ENCODE results near the gene HEPN1.
A peak's percentile ranks its signal among the peaks of the same experiment; 100 is the strongest.

The HEPN1 gene

GRCh38 chr11:124902616-124903015, 16.4 kb upstream of the HEPN1 start:
- DNase-seq, result no peak

- DNase-seq, result peak; percentile 63
These were observed 3.3 kb upstream of the HEPN1 start for GRCh38 chr11:124915541-124916369.

- DNase-seq, result no peak
These were observed 2.7 kb upstream of the HEPN1 start for GRCh38 chr11:124916370-124916710.

- DNase-seq, result peak; percentile 31
These were observed 1.9 kb upstream of the HEPN1 start for GRCh38 chr11:124917115-124917637.

GRCh38 chr11:124919898-124920297, 848 bp downstream of the HEPN1 start:
- DNase-seq, result no peak

- DNase-seq, result no peak
These were observed 1.3 kb downstream of the HEPN1 start for GRCh38 chr11:124920356-124920755.

- peak; percentile 68 for DNase-seq
These were observed 2.0 kb downstream of the HEPN1 start for GRCh38 chr11:124920870-124921609.

- DNase-seq, result no peak
These were observed 3.8 kb downstream of the HEPN1 start for GRCh38 chr11:124922831-124923230.

GRCh38 chr11:124923296-124923695, 4.2 kb downstream of the HEPN1 start:
- DNase-seq, result no peak

- no peak for DNase-seq
These were observed 10.1 kb downstream of the HEPN1 start for GRCh38 chr11:124928942-124929665.

GRCh38 chr11:124930799-124931198, 11.7 kb downstream of the HEPN1 start:
- DNase-seq, result peak; percentile 62

- peak; percentile 47 for DNase-seq
These were observed 16.0 kb downstream of the HEPN1 start for GRCh38 chr11:124934862-124935547.

GRCh38 chr11:124935548-124936514, 16.8 kb downstream of the HEPN1 start, which contains the start of gene HEPACAM:
Gene HEPACAM, minus strand, starts transcription at chr11:124936047. Its CDS starts 41 bp downstream, at chr11:124936006.
- no peak for DNase-seq

- no peak for DNase-seq
These were observed 18.4 kb downstream of the HEPN1 start for GRCh38 chr11:124937336-124937935.

- no peak for DNase-seq
These were observed 19.2 kb downstream of the HEPN1 start for GRCh38 chr11:124938206-124938765.

GRCh38 chr11:124938970-124939369, 19.9 kb downstream of the HEPN1 start:
- DNase-seq, result no peak

GRCh38 chr11:124941703-124942102, 22.7 kb downstream of the HEPN1 start:
- no peak for DNase-seq

- DNase-seq, result no peak
These were observed 23.6 kb downstream of the HEPN1 start for GRCh38 chr11:124942466-124943253.

GRCh38 chr11:124943254-124943616, 24.2 kb downstream of the HEPN1 start:
- DNase-seq, result no peak

GRCh38 chr11:124943741-124944140, 24.7 kb downstream of the HEPN1 start:
- DNase-seq, result no peak

Measured in suppressor macrophage treated with lipopolysaccharide for 4 hours (primary cell).